ENCODE measurements around the gene NKD2. TPM values are rescaled to one million over a fixed set of nuclear protein-coding genes. Genes with fewer than 3 reads are reported as not detected.

The NKD2 gene
- total and polyA plus RNA-seq, 2 of the 4 experiments (the other 2 are of a cell fraction): not detected

- BruUV-seq (replicated peaks): no TSS peak
- H3K18ac ChIP-seq (ENCODE audit: low read depth, low read length): no peak overlapping the region
- 75% methylated on average over 2 of the region's 6 CpGs; no CpG with 5 or more reads in 1 of the 2 experiments for WGBS, 2 experiments (ENCODE audit: extremely low coverage in 2 of 2, insufficient read length in 1 of 2)
- CTCF ChIA-PET: interaction anchor here (1.7 kb wide), 1 partner anchor 10 kb away, joined by 5 read pairs; no protein-coding TSS in a partner anchor
- no peak overlapping the region for H3K56ac ChIP-seq (ENCODE audit: extremely low read depth, insufficient read depth, low read length)
- peaks cover 18% of the 10 kb centered on the region; the same call in 1 of the 2 replicates for H3K4me1 ChIP-seq (ENCODE audit: control insufficient read depth, insufficient read depth, low read length)
- H3K4me3 ChIP-seq (ENCODE audit: insufficient read depth, low read depth, low read length): no peak overlapping the region
- H3K27ac ChIP-seq (ENCODE audit: insufficient read depth, low read length): no peak overlapping the region
- no peak overlapping the region for H2BK20ac ChIP-seq (ENCODE audit: low read depth, low read length)
- H2AK9ac ChIP-seq (replicated peaks; ENCODE audit: low read depth, low read length, poor library complexity): no peak overlapping the region
- TF ChIP-seq FOS (IDR thresholded peaks at IDR 0.05; ENCODE audit: low read depth, low read length): no peak
- no peak overlapping the region for H2AK5ac ChIP-seq (ENCODE audit: low read depth, low read length)
- no peak overlapping the region for H3K9ac ChIP-seq (ENCODE audit: low read depth, low read length)
- DNase-seq: no peak
- no peaks in the 10 kb centered on the region for H3K79me1 ChIP-seq (ENCODE audit: low read depth in 1 of 2, low read length in 2 of 2)
- no peak overlapping the region for H3K4me2 ChIP-seq (ENCODE audit: low read depth, low read length)
- H3K9me3 ChIP-seq (ENCODE audit: control insufficient read depth, insufficient read depth, low read length): peaks cover 4% of the 10 kb centered on the region; the same call in 1 of the 2 replicates
- no peak overlapping the region for H4K5ac ChIP-seq (ENCODE audit: low read depth, low read length)
- no peak overlapping the region for H3K4ac ChIP-seq (ENCODE audit: low read depth, low read length)
- ATAC-seq (ENCODE audit: low read depth): no peak
- H2AFZ ChIP-seq (replicated peaks; ENCODE audit: low read length, poor library complexity): no peak overlapping the region
- dilution Hi-C loops (cut with HindIII; ENCODE audit: low sequenced_read_pairs, unreplicated experiment) (no loop called here), intact Hi-C loops (cut with micrococcal nuclease) (no loop called here), in situ Hi-C loops (cut with MboI; ENCODE audit: low sequenced_read_pairs) (loop anchor here (25.0 kb wide), 1 partner anchor 820 kb away; the partner anchor contains the start of gene MRPL36)
- H3K9me1 ChIP-seq (ENCODE audit: insufficient read depth, low read length): no peaks in the 10 kb centered on the region
- H3K36me3 ChIP-seq (ENCODE audit: control insufficient read depth, insufficient read depth, low read length): no peaks in the 10 kb centered on the region
- peaks cover 63% of the 10 kb centered on the region for H3K27me3 ChIP-seq (ENCODE audit: control insufficient read depth, insufficient read depth, low read length)
- POLR2A ChIA-PET (ENCODE audit: unreplicated experiment): no interaction called here
- H2BK120ac ChIP-seq (ENCODE audit: low read depth, low read length): no peak overlapping the region
- H2BK5ac ChIP-seq (ENCODE audit: low read depth, low read length, poor library complexity, severe bottlenecking): no peak overlapping the region
- no peak overlapping the region for H4K91ac ChIP-seq (ENCODE audit: insufficient read depth, low read depth, low read length)
- no peak overlapping the region for H4K8ac ChIP-seq (ENCODE audit: low read depth in 2 of 2, low read length in 2 of 2)
- H3K14ac ChIP-seq (replicated peaks; ENCODE audit: low read depth, low read length): no peak overlapping the region
- no peak overlapping the region for H3K23ac ChIP-seq (ENCODE audit: low read depth, low read length)
- H2BK15ac ChIP-seq (ENCODE audit: low read depth, low read length): no peak overlapping the region
- 0 out of 2 replicates have a peak, but pooled peaks cover 3% of the 10 kb centered on the region for H4K20me1 ChIP-seq (ENCODE audit: insufficient read depth, low read length)
Measured at GRCh38 chr5:966941-967340, 41.7 kb upstream of the NKD2 start.

Data from IMR-90 (cell line).